GM21576 (cell line): ENCODE measurements around the gene SVEP1.
A peak's percentile ranks its signal among the peaks of the same experiment; 100 is the strongest.

ENCODE experiments used
- ATAC-seq: cut with Tn5 transposase; IDR thresholded peaks from one replicate; pipeline ENCODE4 v1.9.1; 2021; ENCODE audit warnings: mild to moderate bottlenecking, moderate library complexity; ENCODE audit not compliant: unreplicated experiment

Gene SVEP1

DNA sequence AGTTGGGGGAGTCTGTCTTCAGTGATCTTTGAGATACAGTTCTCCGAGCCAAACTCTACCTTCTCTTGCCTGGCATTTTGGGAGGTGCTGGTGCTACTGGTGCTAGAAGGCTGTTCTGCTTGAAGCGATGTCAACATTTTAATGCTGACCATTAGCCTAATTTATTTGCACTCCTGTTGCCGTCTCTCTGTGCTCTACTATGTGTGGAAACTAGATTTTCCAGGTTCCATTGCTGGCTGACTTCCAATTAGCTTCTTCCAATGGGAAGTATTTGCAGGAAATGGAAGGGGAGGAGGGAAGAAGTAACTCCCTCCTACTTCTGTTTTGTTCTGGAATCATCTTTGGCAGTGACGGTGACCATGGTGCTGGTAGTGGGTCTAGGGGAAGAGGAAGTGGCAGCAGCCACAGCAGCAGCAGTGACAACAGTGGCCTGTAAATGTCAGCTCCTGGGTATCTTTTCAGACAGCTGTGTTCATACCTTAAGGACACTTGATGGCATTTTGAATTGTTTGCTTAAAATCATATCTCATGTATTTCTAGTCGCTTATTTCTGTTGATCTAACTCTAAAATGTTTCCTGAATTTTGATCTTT, 249.8 kb downstream of the SVEP1 start:
- no peak for ATAC-seq

DNA sequence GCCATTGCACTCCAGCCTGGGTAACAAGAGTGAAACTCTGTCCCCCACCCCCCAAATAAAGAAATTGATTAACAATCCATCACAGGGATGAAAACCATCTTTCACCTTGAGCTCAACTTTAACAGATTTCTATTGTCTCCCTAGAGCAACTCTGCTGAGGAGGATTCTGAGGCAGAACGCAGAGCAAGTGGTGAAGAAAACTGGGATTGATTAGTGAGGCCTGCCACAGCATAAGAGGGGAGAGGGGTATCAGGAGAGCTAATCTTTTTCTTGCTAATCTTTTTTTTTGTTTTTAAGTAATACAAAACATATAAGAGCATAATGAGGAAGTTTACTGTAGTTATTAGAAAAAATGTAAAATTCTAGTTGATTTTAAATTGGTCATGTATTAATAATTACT, 250.8 kb downstream of the SVEP1 start:
- ATAC-seq, result no peak

DNA sequence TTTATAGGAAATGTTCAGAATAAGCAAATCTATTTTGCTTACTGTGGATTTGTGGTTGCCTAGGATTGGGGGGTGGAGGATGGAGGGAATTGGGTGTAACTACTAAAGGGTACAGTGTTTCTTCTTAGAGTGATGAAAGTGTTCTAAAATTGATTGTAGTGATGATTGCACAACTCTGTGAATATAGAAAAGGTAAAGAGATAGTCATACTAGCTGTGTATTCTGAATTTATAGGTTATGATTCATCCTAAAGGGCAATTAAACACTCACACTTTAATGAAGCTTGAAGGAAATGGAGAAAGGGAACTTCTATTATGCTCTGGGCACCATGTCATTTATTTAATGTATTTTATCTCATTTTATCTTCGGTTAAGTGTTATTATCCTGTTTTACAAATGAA, 251.8 kb downstream of the SVEP1 start:
- ATAC-seq, result no peak

DNA sequence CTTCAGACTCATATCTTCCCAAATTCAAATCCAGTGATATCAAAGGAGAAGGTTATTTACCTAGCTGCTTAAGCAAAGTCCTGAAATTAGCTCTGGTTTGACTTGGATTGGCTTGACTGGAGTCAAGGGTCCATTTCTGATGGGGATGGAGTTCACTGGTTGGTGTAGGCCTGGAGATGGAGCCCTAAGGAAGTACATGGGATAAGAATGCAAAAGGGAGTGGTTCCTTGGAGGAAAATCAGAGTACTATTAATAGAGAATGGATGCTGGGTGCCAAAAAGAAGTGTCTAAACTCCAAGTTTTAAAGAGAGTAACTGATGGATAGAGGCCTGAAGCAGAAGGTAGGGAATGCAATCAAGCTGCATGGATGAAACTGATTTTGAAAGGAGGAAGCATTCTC, 255.7 kb downstream of the SVEP1 start:
- no peak for ATAC-seq

DNA sequence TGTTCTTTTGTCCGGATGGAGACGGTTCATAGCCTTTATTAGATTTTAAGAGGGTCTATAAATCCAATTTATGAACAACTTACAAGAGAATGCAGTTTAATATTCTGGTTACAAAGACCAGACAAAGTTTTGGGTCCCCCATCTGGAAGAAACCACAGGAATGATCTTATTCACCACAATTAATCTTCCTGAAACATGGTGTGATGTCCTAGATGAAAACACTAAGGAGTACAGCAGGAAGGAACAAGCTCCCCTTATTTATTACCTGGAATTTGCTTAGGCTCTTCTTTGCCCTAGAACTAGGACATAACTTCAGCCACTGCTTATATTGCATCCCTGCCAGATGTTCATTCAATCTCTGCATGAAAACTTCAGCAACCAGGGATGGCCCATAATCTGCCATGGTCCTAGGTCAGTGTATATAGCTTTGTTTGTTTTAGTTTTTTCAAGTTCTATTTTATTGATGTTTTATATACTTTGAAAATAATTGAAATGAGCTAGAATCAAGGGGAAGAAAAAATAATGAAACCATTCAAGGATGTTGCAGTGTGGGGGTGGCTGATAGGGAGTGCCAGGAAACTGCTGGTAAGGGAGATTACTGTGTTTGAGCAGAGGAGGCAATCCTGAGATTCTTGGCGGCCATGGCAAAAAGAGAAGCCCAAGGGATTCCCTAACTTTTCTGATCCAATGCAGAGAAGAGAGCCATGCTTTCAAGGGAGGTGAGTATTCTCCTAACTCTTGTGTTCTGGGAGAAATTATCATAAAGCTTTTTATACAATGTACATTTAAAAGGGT, 258.7 kb downstream of the SVEP1 start:
- no peak for ATAC-seq

DNA sequence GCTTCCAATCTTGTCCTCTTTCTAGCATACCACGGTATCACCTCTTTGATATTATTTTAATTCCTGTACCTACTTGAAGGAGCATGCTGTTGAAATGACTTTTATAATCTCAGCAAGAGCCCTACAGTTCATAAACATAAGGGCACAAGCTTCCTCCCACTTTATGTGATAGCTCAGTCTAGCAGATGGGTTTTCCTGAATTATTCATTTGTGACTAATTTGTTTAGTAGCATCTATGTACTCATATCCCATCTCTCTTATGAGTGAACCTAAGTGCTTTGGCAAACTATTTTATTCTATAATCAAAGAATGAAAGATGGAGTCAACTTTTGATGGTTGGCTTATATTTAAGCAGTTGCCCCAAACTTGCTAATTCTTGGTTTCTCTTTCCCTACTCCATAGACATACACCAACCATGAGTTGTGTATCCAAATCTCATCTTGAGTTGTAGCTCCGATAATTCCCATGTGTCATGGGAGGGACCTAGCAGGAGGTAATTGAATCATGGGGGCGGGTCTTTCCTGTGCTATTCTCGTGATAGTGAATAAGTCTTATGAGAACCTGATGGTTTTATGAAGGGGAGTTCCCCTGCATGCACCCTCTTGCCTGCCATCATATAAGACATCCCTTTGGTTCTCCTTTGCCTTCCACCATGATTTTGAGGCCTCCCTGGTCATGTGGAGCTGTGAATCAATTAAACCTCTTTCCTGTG, 259.6 kb downstream of the SVEP1 start:
- ATAC-seq, result no peak

DNA sequence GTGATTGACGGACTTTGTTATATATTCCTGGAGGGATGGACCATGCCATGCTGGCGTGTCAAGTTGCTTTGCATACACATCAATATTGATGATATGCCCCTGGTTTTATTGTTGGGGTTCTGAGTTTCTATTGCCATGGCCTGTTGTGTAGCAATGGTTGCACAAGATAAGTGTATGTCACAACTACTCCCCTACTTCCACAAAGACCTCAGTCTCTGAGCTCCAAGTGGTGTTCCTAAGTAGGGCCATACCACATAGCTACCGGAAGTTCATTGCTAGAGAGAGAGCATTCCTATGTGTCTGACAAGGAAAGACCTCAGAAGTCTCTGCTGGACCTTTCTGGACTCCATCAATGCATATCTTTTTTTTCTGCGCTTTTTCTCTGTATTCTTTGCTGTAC, 261.6 kb downstream of the SVEP1 start:
- no peak for ATAC-seq

DNA sequence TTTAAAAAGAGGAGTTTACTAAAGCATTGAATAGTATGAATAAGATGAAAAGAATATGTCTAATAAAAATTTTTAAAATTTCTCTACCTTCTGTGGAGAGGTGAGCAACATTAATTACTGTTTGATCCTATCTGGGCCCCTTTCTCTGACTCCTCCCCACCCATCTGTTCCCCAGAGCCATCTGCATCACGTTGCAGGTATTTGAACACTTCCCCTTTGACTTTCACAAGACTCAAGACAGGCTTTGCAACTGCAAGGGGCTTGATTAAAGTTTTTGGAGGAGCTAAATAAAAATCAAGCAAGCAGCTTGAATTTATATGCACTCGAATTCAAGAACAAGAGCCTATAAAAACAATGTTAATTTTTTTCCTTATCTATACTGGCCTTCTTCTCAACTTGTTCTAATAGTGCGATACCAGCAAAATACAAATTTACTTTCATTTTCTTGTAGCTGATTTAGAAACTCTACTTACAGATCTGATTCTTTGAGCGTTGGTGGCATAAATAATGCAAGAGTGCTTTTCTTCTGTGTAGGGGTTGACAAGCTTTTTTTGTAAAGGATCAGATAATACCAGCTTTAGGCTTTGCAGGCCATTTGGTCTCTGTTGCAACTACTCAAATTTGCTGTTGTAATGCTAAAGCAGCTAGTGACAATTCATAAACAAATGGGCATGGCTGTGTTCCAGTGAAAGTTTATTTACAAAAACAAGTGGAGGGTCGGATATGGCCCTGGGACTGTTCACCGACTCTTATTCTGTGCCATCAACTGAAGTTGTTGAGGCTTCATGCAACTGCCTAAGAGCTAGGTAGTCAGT, 263.1 kb downstream of the SVEP1 start:
- ATAC-seq, result peak; percentile 100
